Neutrophil (primary cell): ENCODE measurements around the gene RAB6D.
"Not testable (repeated sequence)": the region's sequence is repeated elsewhere in the genome, so short reads cannot be mapped to it uniquely, and the experiment has no call there.

Experiments used
- H3K27ac ChIP-seq: fragments of 200-600 bp; sonication (generic); 2 replicates; pipeline ENCODE4 v1.5.1; 2016; ENCODE audit warnings: mild to moderate bottlenecking, moderate library complexity
- H3K27me3 ChIP-seq: fragments of 200-600 bp; sonication (generic); 2 replicates; pipeline ENCODE4 v1.6.0; 2016; ENCODE audit warnings: mild to moderate bottlenecking
- H3K36me3 ChIP-seq: fragments of 200-600 bp; sonication (generic); 2 replicates; pipeline ENCODE4 v1.5.1; 2017
- H3K4me1 ChIP-seq, 2 experiments: fragments of 200-600 bp in 1 of 2; sonication (generic) in 1 of 2; 1 replicate in 1 of 2; 2 replicates in 1 of 2; pipeline versions ENCODE4 v1.5.1 to v1.6.1; 2013 to 2016; ENCODE audit warnings: low read depth in 1 of 2, low read length in 1 of 2, mild to moderate bottlenecking in 1 of 2, moderate library complexity in 1 of 2; ENCODE audit not compliant: control insufficient read depth in 1 of 2, insufficient read depth in 1 of 2
- H3K4me3 ChIP-seq, 2 experiments: fragments of 200-600 bp in 1 of 2; sonication (generic) in 1 of 2; 1 replicate in 1 of 2; 2 replicates in 1 of 2; pipeline ENCODE4 v1.5.1; 2013 to 2016; ENCODE audit warnings: low read depth in 1 of 2, low read length in 1 of 2, mild to moderate bottlenecking in 1 of 2, moderate library complexity in 1 of 2
- H3K9me3 ChIP-seq: fragments of 200-600 bp; sonication (generic); 2 replicates; pipeline ENCODE4 v1.5.1; 2016
- TF ChIP-seq, protein P1 (sequence below): fragments of 200-600 bp; sonication (generic); IDR thresholded peaks from 2 replicates; pipeline ENCODE4 v1.5.1; 2016; ENCODE audit warnings: antibody characterized with exemption

RAB6D gene

GRCh38 chr2:131322209-131322608 is 41.8 kb downstream of the RAB6D start:
- Histone ChIP-seq H3K4me3 (no peak overlapping the region), H3K9me3 (no peaks in the 10 kb centered on the region), H3K27me3 (no peaks in the 10 kb centered on the region), H3K36me3 (no peaks in the 10 kb centered on the region), H3K4me1 (no peaks in the 10 kb centered on the region), H3K27ac (no peak overlapping the region)
- TF ChIP-seq, protein P1, sequence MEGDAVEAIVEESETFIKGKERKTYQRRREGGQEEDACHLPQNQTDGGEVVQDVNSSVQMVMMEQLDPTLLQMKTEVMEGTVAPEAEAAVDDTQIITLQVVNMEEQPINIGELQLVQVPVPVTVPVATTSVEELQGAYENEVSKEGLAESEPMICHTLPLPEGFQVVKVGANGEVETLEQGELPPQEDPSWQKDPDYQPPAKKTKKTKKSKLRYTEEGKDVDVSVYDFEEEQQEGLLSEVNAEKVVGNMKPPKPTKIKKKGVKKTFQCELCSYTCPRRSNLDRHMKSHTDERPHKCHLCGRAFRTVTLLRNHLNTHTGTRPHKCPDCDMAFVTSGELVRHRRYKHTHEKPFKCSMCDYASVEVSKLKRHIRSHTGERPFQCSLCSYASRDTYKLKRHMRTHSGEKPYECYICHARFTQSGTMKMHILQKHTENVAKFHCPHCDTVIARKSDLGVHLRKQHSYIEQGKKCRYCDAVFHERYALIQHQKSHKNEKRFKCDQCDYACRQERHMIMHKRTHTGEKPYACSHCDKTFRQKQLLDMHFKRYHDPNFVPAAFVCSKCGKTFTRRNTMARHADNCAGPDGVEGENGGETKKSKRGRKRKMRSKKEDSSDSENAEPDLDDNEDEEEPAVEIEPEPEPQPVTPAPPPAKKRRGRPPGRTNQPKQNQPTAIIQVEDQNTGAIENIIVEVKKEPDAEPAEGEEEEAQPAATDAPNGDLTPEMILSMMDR: no peak

- not testable (repeated sequence) for H3K27me3 ChIP-seq, H3K4me1 ChIP-seq, H3K9me3 ChIP-seq, H3K36me3 ChIP-seq, H3K4me3 ChIP-seq, H3K27ac ChIP-seq
Observed at GRCh38 chr2:131321344-131321743, 42.6 kb downstream of the RAB6D start.

GRCh38 chr2:131311001-131311400 is 53.0 kb downstream of the RAB6D start:
- H3K4me3 ChIP-seq, H3K9me3 ChIP-seq, H3K4me1 ChIP-seq, H3K27ac ChIP-seq, H3K36me3 ChIP-seq, H3K27me3 ChIP-seq: not testable (repeated sequence)
